KMS-11 (cell line): ENCODE data around the gene PRG2.

Experiments used
- H2AFZ ChIP-seq: fragments of 200-600 bp; sonication (generic); 2 replicates; pipeline ENCODE4 v1.6.1; 2016; ENCODE audit warnings: antibody characterized with exemption, mixed run types, low read depth
- H3K27ac ChIP-seq: fragments of 200-600 bp; sonication (generic); 2 replicates; pipeline ENCODE4 v1.6.1; 2016; ENCODE audit warnings: mild to moderate bottlenecking, mixed run types
- H3K27me3 ChIP-seq: fragments of 200-600 bp; sonication (generic); 2 replicates; pipeline ENCODE4 v1.6.1; 2017; ENCODE audit warnings: mild to moderate bottlenecking, low read depth, mixed run types, moderate library complexity; ENCODE audit not compliant: insufficient read depth
- H3K36me3 ChIP-seq: fragments of 200-600 bp; sonication (generic); 2 replicates; pipeline ENCODE4 v1.6.1; 2017; ENCODE audit warnings: mild to moderate bottlenecking, mixed run types; ENCODE audit not compliant: insufficient read depth
- H3K4me1 ChIP-seq: fragments of 200-600 bp; sonication (generic); 2 replicates; pipeline ENCODE4 v1.6.1; 2016; ENCODE audit warnings: mild to moderate bottlenecking, low read depth, mixed run types; ENCODE audit not compliant: poor library complexity, severe bottlenecking
- H3K4me2 ChIP-seq: fragments of 200-600 bp; sonication (generic); 2 replicates; pipeline ENCODE4 v1.7.0; 2016; ENCODE audit warnings: mild to moderate bottlenecking, mixed run types
- H3K4me3 ChIP-seq: fragments of 200-600 bp; sonication (generic); IDR thresholded peaks from 2 replicates; pipeline ENCODE4 v1.6.1; 2017; ENCODE audit warnings: low read depth, low read length, mixed read lengths; ENCODE audit not compliant: insufficient read depth
- H3K79me2 ChIP-seq: fragments of 200-600 bp; sonication (generic); 2 replicates; pipeline ENCODE4 v1.6.1; 2016; ENCODE audit warnings: low read depth, mixed run types; ENCODE audit not compliant: insufficient read depth
- H3K9ac ChIP-seq: fragments of 200-600 bp; sonication (generic); 2 replicates; pipeline ENCODE4 v1.6.1; 2016; ENCODE audit warnings: mild to moderate bottlenecking, mixed run types
- H4K20me1 ChIP-seq: fragments of 200-600 bp; sonication (generic); 2 replicates; pipeline ENCODE4 v1.6.1; 2016; ENCODE audit warnings: mild to moderate bottlenecking, mixed run types; ENCODE audit not compliant: insufficient read depth
- CTCF ChIP-seq: fragments of 200-600 bp; sonication (generic); conservative IDR thresholded peaks from 2 replicates; pipeline ENCODE4 v1.6.1; 2017; ENCODE audit warnings: low read depth, mild to moderate bottlenecking, antibody characterized with exemption, low read length, moderate library complexity, mixed read lengths

Gene PRG2

GRCh38 chr11:57392066-57392762 is 1.8 kb upstream of the PRG2 start:
- no peaks in the 10 kb centered on the region for H3K27me3 ChIP-seq
- H3K9ac ChIP-seq, result no peak overlapping the region
- H3K4me1 ChIP-seq, result no peaks in the 10 kb centered on the region
- no peaks in the 10 kb centered on the region for H4K20me1 ChIP-seq
- no peak overlapping the region for H2AFZ ChIP-seq
- H3K27ac ChIP-seq, result no peak overlapping the region
- H3K4me2 ChIP-seq, result no peak overlapping the region
- no peak for TF ChIP-seq CTCF
- H3K4me3 ChIP-seq, result no peak overlapping the region
- H3K36me3 ChIP-seq, result no peaks in the 10 kb centered on the region
- H3K79me2 ChIP-seq, result no peaks in the 10 kb centered on the region

DNA sequence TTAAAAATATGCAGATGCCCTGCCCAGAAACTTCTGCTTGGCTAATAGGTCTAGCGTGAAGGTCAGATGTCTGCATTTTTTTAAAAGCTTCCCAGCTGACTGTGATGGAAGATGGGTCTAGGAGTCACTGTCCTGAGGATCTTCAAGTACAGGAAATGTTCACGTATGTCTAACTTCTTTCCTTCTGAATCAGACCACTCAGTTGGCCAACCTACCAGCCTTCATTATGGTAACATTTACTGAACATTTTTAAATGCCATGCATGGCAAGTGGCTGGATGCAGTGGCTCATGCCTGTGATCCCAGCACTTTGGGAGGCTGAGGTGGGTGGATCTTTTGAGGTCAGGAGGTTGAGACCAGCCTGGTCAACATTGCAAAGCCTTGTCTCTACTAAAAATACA is 1.1 kb upstream of the PRG2 start:
- Histone ChIP-seq H4K20me1 (no peaks in the 10 kb centered on the region), H3K36me3 (no peaks in the 10 kb centered on the region), H3K4me2 (no peak overlapping the region), H3K27ac (no peak overlapping the region), H2AFZ (no peak overlapping the region), H3K27me3 (no peaks in the 10 kb centered on the region), H3K4me1 (no peaks in the 10 kb centered on the region), H3K79me2 (no peaks in the 10 kb centered on the region), H3K4me3 (no peak overlapping the region), H3K9ac (no peak overlapping the region)
- no peak for TF ChIP-seq CTCF

DNA sequence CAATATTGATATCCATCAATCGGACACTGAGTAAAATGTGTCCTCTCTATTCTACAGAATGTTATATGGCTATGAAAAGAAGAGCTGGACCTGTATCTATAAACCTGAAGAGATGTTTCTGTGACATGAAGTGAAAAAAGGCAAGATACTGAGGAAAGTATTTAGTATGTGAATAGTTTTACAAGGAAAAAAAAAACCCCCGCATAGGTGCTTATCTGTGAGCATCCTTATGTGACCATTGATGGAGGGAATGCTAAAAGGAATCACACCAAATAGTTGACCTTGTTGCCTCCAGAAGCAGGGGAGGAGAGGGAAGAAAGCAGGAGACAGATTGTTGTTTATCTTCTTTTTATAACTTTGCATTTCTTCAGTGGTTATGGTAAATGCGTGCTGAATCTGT is 661 bp upstream of the PRG2 start:
- Histone ChIP-seq H3K4me3 (no peak overlapping the region), H3K27me3 (no peaks in the 10 kb centered on the region), H4K20me1 (no peaks in the 10 kb centered on the region), H2AFZ (no peak overlapping the region), H3K4me1 (no peaks in the 10 kb centered on the region), H3K9ac (no peak overlapping the region), H3K79me2 (no peaks in the 10 kb centered on the region), H3K4me2 (no peak overlapping the region), H3K27ac (no peak overlapping the region), H3K36me3 (no peaks in the 10 kb centered on the region)
- no peak for TF ChIP-seq CTCF

GRCh38 chr11:57387289-57388030 is 3.0 kb downstream of the PRG2 start:
- Histone ChIP-seq H4K20me1 (no peaks in the 10 kb centered on the region), H3K79me2 (no peaks in the 10 kb centered on the region), H3K4me1 (no peaks in the 10 kb centered on the region), H3K4me3 (no peak overlapping the region), H3K36me3 (no peaks in the 10 kb centered on the region), H3K27me3 (no peaks in the 10 kb centered on the region), H2AFZ (no peak overlapping the region), H3K27ac (no peak overlapping the region), H3K4me2 (no peak overlapping the region), H3K9ac (no peak overlapping the region)
- no peak for TF ChIP-seq CTCF
